UCSD-AML1 (cell line): Measurements from ENCODE around the gene NSD1.
A peak's percentile ranks its signal among the peaks of the same experiment; 100 is the strongest.
"Not testable (repeated sequence)": the region's sequence is repeated elsewhere in the genome, so short reads cannot be mapped to it uniquely, and the experiment has no call there.

Experiments
- DNase-seq: peaks from one replicate; lab custom pipeline; 2025; ENCODE audit not compliant: unreplicated experiment; lab: John Stamatoyannopoulos, UW

Gene NSD1

GRCh38 chr5:177126771-177127170, 6.8 kb upstream of the NSD1 start:
- no peak for DNase-seq

GRCh38 chr5:177128551-177128981, 5.0 kb upstream of the NSD1 start:
- peak; percentile 30 for DNase-seq

GRCh38 chr5:177130211-177131018, 3.2 kb upstream of the NSD1 start:
- DNase-seq: no peak

- DNase-seq: no peak
These were observed 2.6 kb upstream of the NSD1 start for GRCh38 chr5:177131019-177131320.

GRCh38 chr5:177131352-177132135, 2.0 kb upstream of the NSD1 start:
- no peak for DNase-seq

GRCh38 chr5:177132136-177133095, 1.2 kb upstream of the NSD1 start:
- DNase-seq: no peak

GRCh38 chr5:177133853-177134696, 502 bp downstream of the NSD1 start:
- DNase-seq: peak; percentile 53

- peak; percentile 48 for DNase-seq
These were observed 1.2 kb downstream of the NSD1 start for GRCh38 chr5:177134697-177135225.

- DNase-seq: no peak
These were observed 6.7 kb downstream of the NSD1 start for GRCh38 chr5:177140312-177140711.

- DNase-seq: no peak
These were observed 7.9 kb downstream of the NSD1 start for GRCh38 chr5:177141496-177141895.

GRCh38 chr5:177142098-177142611, 8.6 kb downstream of the NSD1 start:
- no peak for DNase-seq

- no peak for DNase-seq
These were observed 9.2 kb downstream of the NSD1 start for GRCh38 chr5:177142778-177143177.

GRCh38 chr5:177146891-177147638, 13.5 kb downstream of the NSD1 start:
- no peak for DNase-seq

GRCh38 chr5:177150061-177150460, 16.5 kb downstream of the NSD1 start:
- DNase-seq: not testable (repeated sequence)

- no peak for DNase-seq
These were observed 20.6 kb downstream of the NSD1 start for GRCh38 chr5:177154003-177154643.

GRCh38 chr5:177162379-177162778, 28.8 kb downstream of the NSD1 start:
- no peak for DNase-seq

GRCh38 chr5:177163500-177163899, 29.9 kb downstream of the NSD1 start:
- no peak for DNase-seq

GRCh38 chr5:177169271-177169670, 35.7 kb downstream of the NSD1 start:
- no peak for DNase-seq

GRCh38 chr5:177171961-177172360, 38.4 kb downstream of the NSD1 start:
- no peak for DNase-seq
